Measurements from ENCODE around the gene OGFOD2.

The OGFOD2 gene

GRCh38 chr12:122994140-122994675, 19.2 kb downstream of the OGFOD2 start:
- H3K4me3 ChIP-seq (ENCODE audit: control insufficient read depth, low read depth, low read length): no peak overlapping the region
- no peak for DNase-seq (ENCODE audit: low read depth)
- TF ChIP-seq CTCF (IDR thresholded peaks at IDR 0.05; ENCODE audit: control insufficient read depth, insufficient read depth, low read depth, low read length, missing control alignments): no peak

DNA sequence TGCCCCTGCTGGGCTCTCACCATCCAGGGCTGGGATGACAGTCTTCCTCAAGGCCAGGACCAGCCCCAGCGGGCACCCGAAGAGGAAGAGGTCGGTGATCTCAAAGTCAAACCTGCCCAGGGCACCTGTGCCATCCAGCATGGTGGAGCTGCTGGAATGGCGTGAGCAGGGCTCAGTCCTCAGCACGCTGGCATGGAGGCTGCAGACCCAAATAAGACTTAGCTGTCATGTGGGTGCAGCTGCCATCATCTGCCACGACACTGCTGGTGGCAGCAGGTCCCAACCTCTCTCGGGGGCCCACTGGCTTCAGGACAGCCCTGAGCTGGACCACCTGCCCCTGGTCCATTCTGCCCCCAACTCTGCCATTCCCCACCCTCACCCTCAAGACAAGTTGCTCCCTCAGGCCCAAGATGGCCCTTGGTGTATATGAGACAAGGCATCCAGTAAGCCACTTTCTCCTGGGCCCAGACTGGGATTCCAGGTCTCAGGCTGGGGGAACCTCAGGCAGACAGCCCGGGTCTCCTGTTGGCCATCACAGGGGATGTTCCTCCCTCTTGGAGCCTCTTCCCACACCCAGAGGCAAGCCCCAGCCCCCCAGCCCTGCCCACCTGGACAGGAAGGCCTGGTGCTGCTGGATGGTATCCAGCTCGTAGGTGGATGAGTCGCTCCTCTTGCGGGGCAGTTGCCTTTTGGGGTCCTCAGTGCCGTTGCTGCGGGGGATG, 19.9 kb downstream of the OGFOD2 start:
- no peak overlapping the region for H3K4me3 ChIP-seq (ENCODE audit: control insufficient read depth, low read depth, low read length)
- DNase-seq (ENCODE audit: low read depth): no peak

DNA sequence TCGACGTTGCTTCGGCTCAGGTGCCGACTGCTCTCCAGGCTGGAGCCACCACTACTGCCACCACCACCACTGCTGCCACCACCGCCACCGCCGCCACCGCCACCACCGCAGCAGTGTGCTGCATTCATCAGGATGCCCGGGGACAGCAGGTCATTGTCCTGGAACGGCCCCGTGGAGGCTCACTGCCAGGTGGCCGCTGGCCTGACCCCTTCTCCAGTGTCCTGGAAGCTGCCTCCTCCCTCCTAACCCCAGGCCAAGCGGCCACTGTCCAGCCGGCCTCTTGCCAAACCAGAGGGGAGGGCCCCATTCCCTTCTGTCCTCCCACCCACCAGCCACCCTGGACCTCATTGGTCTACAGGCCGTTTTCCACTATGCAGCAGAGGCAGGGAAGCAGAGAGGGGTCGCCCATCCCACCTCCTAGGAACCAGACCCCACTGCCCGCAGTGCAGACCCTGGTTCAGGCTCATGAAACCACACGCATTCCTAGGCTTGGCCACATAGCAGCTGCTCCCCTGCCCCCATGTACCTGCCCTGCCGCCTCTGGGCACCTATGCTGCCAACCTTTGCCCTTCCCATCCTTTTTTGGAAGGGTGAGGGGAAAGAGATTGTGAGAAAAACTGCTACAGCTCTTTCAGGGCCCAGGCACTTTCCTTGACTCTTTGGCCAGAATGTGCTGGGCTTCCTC, 20.6 kb downstream of the OGFOD2 start:
- DNase-seq (ENCODE audit: low read depth): no peak
- TF ChIP-seq CTCF (IDR thresholded peaks at IDR 0.05; ENCODE audit: control insufficient read depth, insufficient read depth, low read depth, low read length, missing control alignments): no peak
- no peak overlapping the region for H3K4me3 ChIP-seq (ENCODE audit: control insufficient read depth, low read depth, low read length)

More for the DNA sequence above, 19.9 kb downstream of the OGFOD2 start:
- no peak for TF ChIP-seq CTCF (IDR thresholded peaks at IDR 0.05; ENCODE audit: control insufficient read depth, insufficient read depth, low read depth, low read length, missing control alignments)

GRCh38 chr12:122996188-122996601, 21.2 kb downstream of the OGFOD2 start:
- no peak for DNase-seq (ENCODE audit: low read depth)
- H3K4me3 ChIP-seq (ENCODE audit: control insufficient read depth, low read depth, low read length): no peak overlapping the region
- no peak for TF ChIP-seq CTCF (IDR thresholded peaks at IDR 0.05; ENCODE audit: control insufficient read depth, insufficient read depth, low read depth, low read length, missing control alignments)

DNA sequence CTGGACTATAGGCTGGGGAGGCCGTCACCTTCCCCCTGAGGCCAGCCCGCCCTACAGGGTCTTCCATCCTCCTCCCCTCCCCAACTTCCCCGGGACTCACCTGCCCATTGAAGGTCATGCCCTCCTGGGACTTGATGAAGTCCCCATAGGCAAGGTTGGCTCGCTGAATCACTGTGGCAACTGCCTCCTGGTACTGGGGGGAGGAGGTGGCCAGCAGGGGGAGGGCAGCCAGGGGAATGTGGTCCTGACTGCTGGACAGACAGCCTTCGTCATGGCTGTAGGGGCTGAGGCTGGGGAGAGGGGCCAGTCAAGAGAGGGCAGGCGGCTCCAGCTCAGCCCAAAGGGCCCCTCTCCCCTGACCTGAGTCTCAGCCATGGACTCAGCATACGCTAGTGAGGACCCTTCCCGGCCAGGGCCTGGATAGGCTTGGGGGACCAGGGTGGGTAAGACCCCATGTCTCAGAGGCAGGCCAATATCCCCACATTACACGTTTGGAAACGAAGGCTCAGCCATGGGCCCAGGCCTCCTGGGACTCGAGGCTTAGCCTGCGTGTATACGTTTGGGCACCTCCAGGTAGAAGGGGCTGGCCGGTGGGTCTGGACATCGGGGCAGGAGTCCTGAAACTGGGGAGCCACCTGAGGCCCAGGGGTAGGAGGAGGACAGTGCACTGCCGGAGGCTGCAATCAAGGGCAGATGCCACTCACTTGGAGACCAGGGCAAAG, 21.7 kb downstream of the OGFOD2 start:
- TF ChIP-seq CTCF (IDR thresholded peaks at IDR 0.05; ENCODE audit: control insufficient read depth, insufficient read depth, low read depth, low read length, missing control alignments): no peak
- no peak overlapping the region for H3K4me3 ChIP-seq (ENCODE audit: control insufficient read depth, low read depth, low read length)
- DNase-seq (ENCODE audit: low read depth): no peak

Data from AG09309 (cell line).